COR-L47 (cell line): ENCODE data around the gene TUT4.
"Not testable (repeated sequence)": the region's sequence is repeated elsewhere in the genome, so short reads cannot be mapped to it uniquely, and the experiment has no call there.

ENCODE experiments used
- DNase-seq: peaks from one replicate; lab custom pipeline; 2025; lab: John Stamatoyannopoulos, UW

The TUT4 gene, protein sequence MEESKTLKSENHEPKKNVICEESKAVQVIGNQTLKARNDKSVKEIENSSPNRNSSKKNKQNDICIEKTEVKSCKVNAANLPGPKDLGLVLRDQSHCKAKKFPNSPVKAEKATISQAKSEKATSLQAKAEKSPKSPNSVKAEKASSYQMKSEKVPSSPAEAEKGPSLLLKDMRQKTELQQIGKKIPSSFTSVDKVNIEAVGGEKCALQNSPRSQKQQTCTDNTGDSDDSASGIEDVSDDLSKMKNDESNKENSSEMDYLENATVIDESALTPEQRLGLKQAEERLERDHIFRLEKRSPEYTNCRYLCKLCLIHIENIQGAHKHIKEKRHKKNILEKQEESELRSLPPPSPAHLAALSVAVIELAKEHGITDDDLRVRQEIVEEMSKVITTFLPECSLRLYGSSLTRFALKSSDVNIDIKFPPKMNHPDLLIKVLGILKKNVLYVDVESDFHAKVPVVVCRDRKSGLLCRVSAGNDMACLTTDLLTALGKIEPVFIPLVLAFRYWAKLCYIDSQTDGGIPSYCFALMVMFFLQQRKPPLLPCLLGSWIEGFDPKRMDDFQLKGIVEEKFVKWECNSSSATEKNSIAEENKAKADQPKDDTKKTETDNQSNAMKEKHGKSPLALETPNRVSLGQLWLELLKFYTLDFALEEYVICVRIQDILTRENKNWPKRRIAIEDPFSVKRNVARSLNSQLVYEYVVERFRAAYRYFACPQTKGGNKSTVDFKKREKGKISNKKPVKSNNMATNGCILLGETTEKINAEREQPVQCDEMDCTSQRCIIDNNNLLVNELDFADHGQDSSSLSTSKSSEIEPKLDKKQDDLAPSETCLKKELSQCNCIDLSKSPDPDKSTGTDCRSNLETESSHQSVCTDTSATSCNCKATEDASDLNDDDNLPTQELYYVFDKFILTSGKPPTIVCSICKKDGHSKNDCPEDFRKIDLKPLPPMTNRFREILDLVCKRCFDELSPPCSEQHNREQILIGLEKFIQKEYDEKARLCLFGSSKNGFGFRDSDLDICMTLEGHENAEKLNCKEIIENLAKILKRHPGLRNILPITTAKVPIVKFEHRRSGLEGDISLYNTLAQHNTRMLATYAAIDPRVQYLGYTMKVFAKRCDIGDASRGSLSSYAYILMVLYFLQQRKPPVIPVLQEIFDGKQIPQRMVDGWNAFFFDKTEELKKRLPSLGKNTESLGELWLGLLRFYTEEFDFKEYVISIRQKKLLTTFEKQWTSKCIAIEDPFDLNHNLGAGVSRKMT (N-terminal part only)

DNA sequence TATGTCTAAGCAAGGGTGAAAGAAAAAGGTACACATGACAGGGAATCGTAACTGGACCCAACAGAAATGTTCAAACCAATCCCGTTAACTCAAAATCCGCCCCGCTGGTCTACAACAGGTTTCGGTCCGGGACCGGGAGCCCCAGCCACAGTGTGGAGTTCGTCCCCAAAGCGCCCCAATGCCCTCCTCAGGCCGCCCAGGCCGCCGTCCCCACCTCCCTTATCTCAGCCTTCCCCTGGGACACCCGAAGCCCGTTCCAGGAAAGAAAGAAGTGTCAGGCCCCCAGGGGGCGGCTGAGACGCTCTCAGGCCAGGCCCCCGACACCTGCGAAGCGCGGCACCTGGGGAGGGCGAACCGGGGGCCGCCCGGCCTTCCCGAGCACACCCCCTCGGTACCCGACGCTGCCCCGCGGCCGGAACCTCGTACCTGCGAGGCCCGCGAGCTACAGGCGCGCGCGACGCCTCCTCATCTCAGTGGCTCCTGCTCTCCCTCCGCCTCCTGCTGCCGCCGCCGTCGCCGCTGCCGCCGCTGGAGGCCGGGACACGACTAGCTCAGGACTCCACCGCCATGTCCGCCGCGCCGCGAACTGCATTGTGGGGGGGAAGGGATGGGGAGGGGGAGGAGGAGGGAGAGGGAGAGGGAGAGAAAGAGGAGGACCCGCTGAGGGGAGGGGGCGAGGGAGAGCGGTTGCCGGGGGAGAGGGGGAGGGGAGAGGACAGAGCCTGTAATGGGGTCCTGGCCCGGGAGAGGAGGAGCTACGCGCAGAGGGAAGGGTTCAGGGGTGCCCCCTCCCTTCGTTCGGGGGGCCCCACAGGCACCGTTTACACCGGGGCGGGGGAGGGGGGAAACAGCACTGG, at the start of gene TUT4:
TUT4 (minus strand) TSS at position 588 of the 857 bp plus-strand sequence. CDS start 26,812 bp downstream, outside the sequence.
- DNase-seq: peak; percentile 86

DNA sequence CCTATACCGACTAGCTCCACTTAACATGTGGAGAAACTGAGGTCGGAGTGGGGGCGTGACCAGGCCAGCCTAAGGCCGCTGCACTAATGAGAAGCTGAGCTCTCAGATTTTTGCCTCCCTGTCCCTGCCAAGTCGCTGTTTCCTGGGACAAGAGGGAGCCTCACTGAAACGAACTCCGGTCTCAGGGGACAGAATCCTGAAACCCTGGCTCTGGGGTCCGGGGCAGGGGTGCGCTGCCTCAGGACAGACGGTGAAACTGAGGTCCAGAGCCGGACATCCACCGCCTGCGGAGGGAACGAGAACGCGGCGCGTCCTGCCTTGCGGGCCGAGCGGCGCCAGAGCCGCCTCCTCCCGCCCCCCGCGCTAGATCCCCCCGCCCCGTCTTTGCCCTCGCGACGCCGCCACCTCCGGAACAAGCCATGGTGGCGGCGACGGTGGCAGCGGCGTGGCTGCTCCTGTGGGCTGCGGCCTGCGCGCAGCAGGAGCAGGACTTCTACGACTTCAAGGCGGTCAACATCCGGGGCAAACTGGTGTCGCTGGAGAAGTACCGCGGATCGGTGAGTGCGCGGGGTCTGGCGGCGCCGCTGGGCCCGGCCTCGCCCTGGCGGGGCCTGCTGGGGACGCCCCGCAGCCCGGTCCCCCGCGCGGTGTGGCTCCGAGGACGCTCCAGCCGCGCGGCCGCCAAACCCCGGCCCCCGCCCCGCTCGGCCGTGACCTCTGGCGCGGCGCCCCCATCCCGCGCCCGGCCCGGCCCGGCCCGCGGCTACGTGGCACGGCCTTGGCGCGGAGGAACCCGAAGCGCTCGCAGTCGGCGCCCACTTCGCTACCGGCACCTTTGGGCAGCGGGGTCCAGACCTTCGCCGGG, 49.3 kb upstream of the TUT4 start, which contains the start of gene GPX7:
GPX7 (plus strand) TSS at position 381 of the 865 bp plus-strand sequence; CDS start at position 420, 39 bp downstream.
- peak; percentile 60 for DNase-seq

DNA sequence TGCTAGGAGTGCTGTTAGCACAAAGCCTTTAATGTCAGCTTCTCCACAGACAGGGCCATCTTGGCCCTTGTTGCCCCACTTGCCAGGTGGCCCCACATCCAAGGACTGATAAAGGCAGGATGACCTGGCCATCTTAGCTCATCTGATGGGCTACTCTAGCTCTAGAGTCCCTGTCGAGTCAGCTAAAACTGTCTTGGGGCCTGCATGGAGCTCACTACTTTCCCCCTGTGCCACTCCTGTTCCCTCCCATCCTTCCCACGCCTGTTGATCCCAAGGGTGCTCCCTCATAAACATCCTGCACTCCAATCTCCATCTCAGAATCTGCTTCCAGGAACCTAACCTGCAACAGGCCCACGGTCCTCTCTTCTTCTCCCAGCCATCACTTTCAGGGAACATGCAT, 48.6 kb upstream of the TUT4 start:
- no peak for DNase-seq

- no peak for DNase-seq
Measured at GRCh38 chr1:52600533-52601179, 47.8 kb upstream of the TUT4 start.

GRCh38 chr1:52599236-52599635, 46.3 kb upstream of the TUT4 start:
- no peak for DNase-seq

DNA sequence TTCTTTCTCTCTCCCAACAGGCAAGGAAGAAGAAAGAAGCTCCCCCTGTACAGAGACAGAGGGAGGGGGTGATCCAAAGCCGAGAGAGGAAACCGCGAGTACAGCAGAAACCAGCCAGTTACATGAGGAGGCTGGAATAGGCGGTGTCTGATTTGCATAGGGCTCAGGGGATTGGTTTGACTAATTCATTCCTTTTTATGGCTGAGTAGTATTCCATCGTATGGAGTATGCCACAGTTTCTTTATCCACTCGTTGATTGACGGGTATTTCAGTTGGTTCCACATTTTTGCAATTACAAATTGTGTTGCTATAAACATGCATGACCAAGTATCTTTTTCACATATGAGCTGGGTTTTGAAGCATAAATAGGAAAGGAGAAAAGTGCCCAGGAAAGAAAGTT, 45.8 kb upstream of the TUT4 start:
- DNase-seq: no peak

GRCh38 chr1:52597912-52598311, 45.0 kb upstream of the TUT4 start:
- DNase-seq: no peak

GRCh38 chr1:52595061-52595460, 42.2 kb upstream of the TUT4 start:
- no peak for DNase-seq

- no peak for DNase-seq
Measured at GRCh38 chr1:52593495-52593894, 40.6 kb upstream of the TUT4 start.

DNA sequence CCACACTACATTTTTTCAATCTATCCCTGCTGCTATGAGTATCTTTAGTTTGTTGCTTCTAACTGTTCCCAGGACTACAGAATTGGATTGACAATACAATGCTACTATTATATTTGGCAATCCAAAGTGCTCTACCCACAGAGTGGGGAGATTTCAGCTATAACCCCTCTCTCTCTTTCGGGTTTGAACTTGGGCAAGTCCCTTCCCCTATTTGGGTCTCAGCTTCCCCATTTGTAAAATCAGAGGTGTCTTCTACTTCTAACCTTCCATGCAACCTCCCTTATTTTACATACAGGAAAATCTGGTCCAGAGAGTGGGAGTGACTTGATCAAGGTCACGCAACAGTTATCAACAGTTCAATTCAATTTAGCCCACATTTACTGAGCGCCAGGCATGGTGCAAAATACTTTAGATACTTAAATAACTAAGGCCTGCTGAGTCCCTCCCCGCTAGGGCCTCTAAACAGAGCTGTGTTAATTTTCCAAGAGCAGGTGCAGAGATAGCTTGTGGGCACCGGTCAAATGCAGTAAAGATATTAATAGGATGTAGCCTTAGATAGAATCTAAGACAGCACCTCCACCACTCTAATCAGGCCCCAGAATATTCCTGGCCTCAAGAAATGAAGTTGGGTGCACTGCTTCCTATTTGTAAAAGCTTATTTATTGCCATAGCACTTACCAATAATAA, 39.9 kb upstream of the TUT4 start:
- DNase-seq: no peak

DNA sequence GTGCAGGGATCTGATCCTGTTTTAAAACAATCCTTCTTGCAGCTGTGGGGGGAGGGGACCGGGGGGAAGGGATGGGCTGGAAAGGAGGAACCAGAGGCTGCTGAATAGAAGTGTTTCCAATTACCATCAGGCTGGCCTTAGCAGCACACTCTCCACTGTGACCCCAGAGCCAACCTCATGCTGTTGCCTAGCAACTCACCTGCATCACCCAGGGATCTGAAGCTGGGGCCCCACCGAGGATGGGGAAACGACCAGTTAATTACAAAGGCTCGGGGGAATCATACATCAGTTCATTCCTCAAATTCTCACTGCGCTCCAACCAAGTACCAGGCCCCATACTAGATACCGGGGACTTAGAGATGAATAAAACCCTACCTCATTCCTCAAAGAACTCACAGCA, 37.4 kb upstream of the TUT4 start:
- no peak for DNase-seq

DNA sequence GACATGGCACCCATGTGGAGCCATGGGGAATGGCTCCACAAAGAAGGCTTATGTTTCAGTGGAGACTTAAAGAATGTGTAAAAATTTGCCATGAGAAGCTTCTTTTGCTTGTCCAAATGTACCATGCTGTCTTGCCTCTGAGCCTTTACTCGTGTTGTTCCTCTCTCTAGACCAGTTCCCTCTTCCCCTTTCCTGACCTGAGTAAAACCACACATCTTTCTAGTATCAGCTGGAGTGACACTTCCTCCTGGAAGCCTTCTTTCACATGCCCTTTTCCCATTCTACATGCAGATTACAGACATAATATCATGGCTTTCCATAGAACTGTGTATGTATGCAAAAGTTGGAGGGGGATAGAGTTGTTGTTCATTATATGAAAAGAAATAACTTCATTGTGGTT, 35.6 kb upstream of the TUT4 start:
- DNase-seq: no peak

- DNase-seq: no peak
Measured at GRCh38 chr1:52588027-52588426, 35.1 kb upstream of the TUT4 start.

DNA sequence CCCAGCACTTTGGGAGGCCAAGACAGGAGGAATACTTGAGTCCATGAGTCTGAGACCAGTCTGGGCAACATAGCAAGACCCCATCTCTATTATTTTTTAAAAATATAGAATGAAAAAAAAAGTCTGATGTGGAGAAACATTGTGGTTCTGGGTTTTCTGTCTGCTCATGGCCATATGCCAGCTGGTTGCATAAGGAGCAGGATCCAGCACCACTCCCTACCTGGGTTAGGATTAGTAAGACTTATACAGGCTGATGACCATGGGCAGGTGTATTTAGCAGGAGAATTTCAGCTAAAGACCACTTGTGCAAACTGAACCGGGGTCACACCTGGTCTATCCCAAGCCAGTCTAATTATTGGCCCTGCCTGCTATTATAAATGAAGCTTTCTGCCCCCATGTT, 32.6 kb upstream of the TUT4 start:
- DNase-seq: no peak

DNA sequence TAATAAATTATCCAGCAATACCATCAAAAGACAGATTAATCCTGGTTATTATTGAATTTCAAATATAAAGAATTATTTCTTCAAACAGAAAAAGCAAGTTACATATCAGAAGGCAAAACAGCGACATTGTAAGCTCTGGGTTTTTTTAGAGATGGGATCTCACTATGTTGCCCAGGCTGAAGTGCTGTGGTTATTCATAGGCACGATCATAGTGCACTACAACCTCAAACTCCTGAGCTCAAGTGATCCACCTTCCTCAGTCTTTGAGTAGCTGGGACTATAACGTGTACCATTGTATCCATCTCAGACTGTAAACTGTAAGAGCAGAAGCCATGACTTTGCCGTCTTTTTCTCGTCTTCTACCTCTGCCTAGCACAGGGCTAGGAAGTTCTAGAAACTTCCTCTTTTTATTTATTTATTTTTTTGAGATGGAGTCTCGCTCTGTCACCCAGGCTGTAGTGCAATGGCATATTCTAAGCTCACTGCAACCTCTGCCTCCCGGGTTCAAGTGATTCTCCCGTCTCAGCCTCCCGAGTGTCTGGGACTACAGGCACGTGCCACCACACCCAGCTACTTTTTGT, 29.3 kb upstream of the TUT4 start:
- no peak for DNase-seq

DNA sequence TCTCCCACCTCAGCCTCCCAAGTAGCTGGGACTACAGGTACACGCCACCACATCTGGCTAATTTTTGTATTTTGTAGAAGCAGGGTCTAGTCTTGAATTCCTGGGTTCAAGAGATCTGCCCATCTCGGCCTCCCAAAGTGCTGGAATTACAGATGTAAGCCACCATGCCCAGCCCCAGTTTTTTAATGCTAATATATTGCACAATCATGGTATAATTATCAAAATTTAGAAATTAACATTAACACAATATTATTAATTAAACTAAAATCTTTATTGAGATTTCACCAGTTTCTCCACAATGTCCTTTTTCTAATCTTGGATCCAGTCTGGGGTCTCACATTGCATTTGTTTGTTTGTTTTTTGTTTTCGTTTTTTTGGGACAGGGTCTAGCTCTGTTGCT, 27.4 kb upstream of the TUT4 start:
- no peak for DNase-seq

DNA sequence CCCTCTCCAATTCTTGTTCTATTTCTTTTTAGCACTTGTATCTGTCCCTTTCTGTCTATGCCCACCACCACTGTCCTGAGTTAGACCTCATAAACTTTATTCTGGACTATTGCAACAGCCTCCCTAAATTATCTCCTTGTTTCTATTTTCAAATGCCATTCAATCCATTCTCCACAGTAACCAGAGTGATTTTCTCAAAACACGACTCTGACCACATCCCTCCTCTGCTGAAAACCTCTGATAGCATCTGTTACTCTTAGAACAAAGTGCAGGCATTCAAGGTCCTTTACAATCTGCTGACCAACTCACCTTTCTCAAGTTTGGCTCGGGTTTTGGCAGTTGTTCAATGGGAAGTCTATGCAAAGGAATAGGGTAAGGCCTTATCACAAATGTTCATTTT, 26.5 kb upstream of the TUT4 start:
- no peak for DNase-seq

GRCh38 chr1:52578066-52578465, 25.2 kb upstream of the TUT4 start:
- not testable (repeated sequence) for DNase-seq

DNA sequence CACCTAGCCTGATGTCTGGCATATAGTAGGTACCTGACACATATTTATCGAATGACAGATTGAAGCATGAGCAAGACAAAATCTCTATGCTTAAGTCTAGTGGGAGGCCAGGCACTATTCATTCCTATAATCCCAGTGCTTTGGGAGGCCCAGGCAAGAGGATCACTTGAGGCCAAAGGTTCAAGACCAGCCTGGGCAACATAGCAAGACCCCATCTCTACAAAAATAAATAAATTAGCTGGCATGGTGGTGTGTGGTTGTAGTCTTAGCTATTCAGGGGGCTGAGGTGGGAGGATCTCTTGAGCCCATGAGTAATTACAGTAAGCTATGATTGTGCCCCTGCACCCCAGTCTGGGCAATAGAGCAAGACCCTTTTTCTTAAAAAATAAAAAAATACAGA, 23.2 kb upstream of the TUT4 start:
- DNase-seq: no peak
